ENCODE measurements around the gene LEKR1. TPM values are rescaled to one million over a fixed set of nuclear protein-coding genes. Genes with fewer than 3 reads are reported as not detected.
"Not testable (repeated sequence)": the region's sequence is repeated elsewhere in the genome, so short reads cannot be mapped to it uniquely, and the experiment has no call there.

The LEKR1 gene
- total RNA-seq, 1 donor from 2014 or later = not detected

DNA sequence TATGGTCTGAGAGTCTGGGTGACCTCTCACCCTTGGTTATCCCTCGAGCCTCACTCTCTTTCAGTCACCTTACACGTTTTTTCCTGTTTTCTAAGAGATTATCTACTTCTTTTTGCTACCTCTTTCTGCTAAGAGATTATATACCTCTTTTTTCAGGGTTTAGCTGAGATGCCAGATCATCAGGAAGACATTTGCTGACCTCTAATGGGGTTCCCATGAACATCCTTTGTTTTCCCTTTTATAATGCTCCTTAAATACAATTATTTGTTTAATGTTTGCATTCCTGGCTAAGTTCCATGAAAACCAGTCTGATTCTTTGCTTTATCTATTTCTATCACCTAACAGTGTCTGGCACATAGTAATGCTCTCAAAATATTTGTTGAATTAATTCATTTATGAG is 39.6 kb downstream of the LEKR1 start:
- no peaks in the 10 kb centered on the region for H3K4me1 ChIP-seq
- DNase-seq (ENCODE audit: low spot score in 2 of 2) = no peak

DNA sequence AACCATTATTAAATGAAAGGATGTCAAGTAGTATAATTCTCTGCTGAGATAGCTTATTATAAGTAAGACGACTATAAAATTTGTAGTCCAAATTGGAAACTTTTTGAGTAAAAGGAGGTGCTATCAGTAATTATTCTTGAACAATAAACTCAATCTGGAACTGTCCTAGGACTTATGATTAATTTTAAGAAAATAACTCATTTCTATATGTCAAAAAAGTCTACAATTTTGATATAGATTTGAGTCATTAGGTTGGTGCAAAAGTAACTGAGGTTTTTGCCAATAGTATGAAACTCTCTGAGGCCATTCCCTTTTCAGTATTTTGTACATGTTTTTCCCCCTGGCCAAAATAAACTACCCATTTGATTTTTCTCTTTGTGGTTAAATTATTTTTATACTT is 41.0 kb downstream of the LEKR1 start:
- DNase-seq (ENCODE audit: low spot score in 2 of 2) = no peak
- no peak overlapping the region for H3K27ac ChIP-seq
- no peak for TF ChIP-seq CTCF (IDR thresholded peaks at IDR 0.05)
- no peaks in the 10 kb centered on the region for H3K27me3 ChIP-seq
- H3K9me3 ChIP-seq = no peaks in the 10 kb centered on the region
- no peaks in the 10 kb centered on the region for H3K36me3 ChIP-seq
- no peak overlapping the region for H3K4me3 ChIP-seq
- H3K4me1 ChIP-seq = no peaks in the 10 kb centered on the region
- intact Hi-C loops (cut with DNase I) = no loop called here

More for the DNA sequence above, 39.6 kb downstream of the LEKR1 start:
- TF ChIP-seq CTCF (IDR thresholded peaks at IDR 0.05) = no peak
- intact Hi-C loops (cut with DNase I) = no loop called here
- H3K27ac ChIP-seq = no peak overlapping the region
- H3K27me3 ChIP-seq = no peaks in the 10 kb centered on the region
- H3K9me3 ChIP-seq = no peaks in the 10 kb centered on the region
- no peak overlapping the region for H3K4me3 ChIP-seq
- no peaks in the 10 kb centered on the region for H3K36me3 ChIP-seq

- H3K9me3 ChIP-seq = no peaks in the 10 kb centered on the region
- H3K4me3 ChIP-seq = no peak overlapping the region
- TF ChIP-seq CTCF (IDR thresholded peaks at IDR 0.05) = no peak
- intact Hi-C loops (cut with DNase I) = no loop called here
- no peak for DNase-seq (ENCODE audit: low spot score in 2 of 2)
- no peaks in the 10 kb centered on the region for H3K27me3 ChIP-seq
- no peaks in the 10 kb centered on the region for H3K4me1 ChIP-seq
- no peak overlapping the region for H3K27ac ChIP-seq
- H3K36me3 ChIP-seq = no peaks in the 10 kb centered on the region
Observed at GRCh38 chr3:156867920-156868319, 41.8 kb downstream of the LEKR1 start.

- no peaks in the 10 kb centered on the region for H3K27me3 ChIP-seq
- DNase-seq (ENCODE audit: low spot score in 2 of 2) = no peak
- H3K9me3 ChIP-seq = peaks cover 0 to 26% of the 10 kb centered on the region in 2 donors
- intact Hi-C loops (cut with DNase I) = no loop called here
- no peaks in the 10 kb centered on the region for H3K4me1 ChIP-seq
- H3K36me3 ChIP-seq = no peaks in the 10 kb centered on the region
- H3K4me3 ChIP-seq = no peak overlapping the region
- no peak overlapping the region for H3K27ac ChIP-seq
- TF ChIP-seq CTCF (IDR thresholded peaks at IDR 0.05) = no peak
Observed at GRCh38 chr3:156873906-156874305, 47.8 kb downstream of the LEKR1 start.

GRCh38 chr3:156879491-156879890 is 53.3 kb downstream of the LEKR1 start:
- H3K4me1 ChIP-seq; intact Hi-C loops (cut with DNase I); H3K4me3 ChIP-seq; H3K36me3 ChIP-seq; DNase-seq (ENCODE audit: low spot score in 2 of 2); H3K27ac ChIP-seq; H3K27me3 ChIP-seq: not testable (repeated sequence)
- H3K9me3 ChIP-seq = peaks cover 0 to 28% of the 10 kb centered on the region in 2 donors

- Histone ChIP-seq H3K36me3 (no peaks in the 10 kb centered on the region), H3K4me3 (no peak overlapping the region), H3K4me1 (no peaks in the 10 kb centered on the region), H3K27ac (no peak overlapping the region), H3K27me3 (no peaks in the 10 kb centered on the region), H3K9me3 (peaks cover 0 to 13% of the 10 kb centered on the region in 2 donors)
- DNase-seq (ENCODE audit: low spot score in 2 of 2) = no peak
- intact Hi-C loops (cut with DNase I) = no loop called here
- no peak for TF ChIP-seq CTCF (IDR thresholded peaks at IDR 0.05)
Observed at GRCh38 chr3:156885761-156886160, 59.6 kb downstream of the LEKR1 start.
